ENCODE results near the gene FOXA1. TPM values are rescaled to one million over a fixed set of nuclear protein-coding genes. Genes with fewer than 3 reads are reported as not detected.
A peak's percentile ranks its signal among the peaks of the same experiment; 100 is the strongest.

The FOXA1 gene
- total RNA-seq, 1 experiment from 2014 or later, result 212 TPM

GRCh38 chr14:37588956-37589714 lies 5.9 kb downstream of the FOXA1 start:
- CTCF ChIA-PET, result interaction anchor here (0.6 to 0.7 kb wide), 3 partner anchors 16 to 250 kb away, joined by 3 to 4 read pairs (median 4); no protein-coding TSS in a partner anchor
- DNase-seq (peak; percentile 54), ATAC-seq (no peak)
- peak overlapping the region; percentile 99 for H3K9ac ChIP-seq (ENCODE audit: low read length)
- BruUV-seq (replicated peaks), result TSS peak; percentile 9
- peaks cover 38% of the 10 kb centered on the region for H3K4me1 ChIP-seq (ENCODE audit: insufficient read depth, low read length)
- intact Hi-C loops (cut with micrococcal nuclease), result loop anchor here (10.0 kb wide), 1 partner anchor 414 kb away; the partner anchor contains the start of gene SLC25A21
- no peak overlapping the region for H2AFZ ChIP-seq (ENCODE audit: low read length)
- H3K27me3 ChIP-seq (ENCODE audit: low read length), result no peaks in the 10 kb centered on the region
- H3K79me2 ChIP-seq (ENCODE audit: low read length), result peaks cover 95% of the 10 kb centered on the region
- H3K4me2 ChIP-seq (ENCODE audit: low read length), result peak overlapping the region; percentile 89
- H3K27ac ChIP-seq (ENCODE audit: low read length), result peak overlapping the region; percentile 99
- H4K20me1 ChIP-seq (ENCODE audit: low read length), result peaks cover 27% of the 10 kb centered on the region
- peak overlapping the region; percentile 96 for H3K4me3 ChIP-seq (ENCODE audit: low read length)
- POLR2A ChIA-PET (ENCODE audit: unreplicated experiment), result interaction anchor here (0.6 to 1.7 kb wide), 7 partner anchors 39 to 387 kb away, joined by 3 to 15 read pairs (median 3); no protein-coding TSS in a partner anchor
- no peaks in the 10 kb centered on the region for H3K9me3 ChIP-seq (ENCODE audit: low read length)
- peaks cover 53% of the 10 kb centered on the region for H3K36me3 ChIP-seq (ENCODE audit: low read depth, low read length)
- no peaks in the 10 kb centered on the region for H3K9me2 ChIP-seq (replicated peaks; ENCODE audit: low read length)
- TF ChIP-seq EZH2 (IDR thresholded peaks at IDR 0.05; ENCODE audit: low read length, unreplicated experiment), result no peak
- no peak for TF ChIP-seq EZH2phosphoT487 (IDR thresholded peaks at IDR 0.05; ENCODE audit: borderline replicate concordance, low read length)
- TF ChIP-seq CTCF (conservative IDR thresholded peaks at IDR 0.05; ENCODE audit: low read depth, low read length), result no peak
- no peaks in the 10 kb centered on the region for H3F3A ChIP-seq (ENCODE audit: low read length, unreplicated experiment)

- Histone ChIP-seq H3K9ac (ENCODE audit: low read length) (peak overlapping the region; percentile 99), H4K20me1 (ENCODE audit: low read length) (peaks cover 22% of the 10 kb centered on the region), H3K27ac (ENCODE audit: low read length) (peak overlapping the region; percentile 99), H3K9me2 (replicated peaks; ENCODE audit: low read length) (no peaks in the 10 kb centered on the region), H3F3A (ENCODE audit: low read length, unreplicated experiment) (no peaks in the 10 kb centered on the region), H3K4me3 (ENCODE audit: low read length) (peak overlapping the region; percentile 96), H3K27me3 (ENCODE audit: low read length) (no peaks in the 10 kb centered on the region), H3K4me2 (ENCODE audit: low read length) (peak overlapping the region; percentile 89), H3K4me1 (ENCODE audit: insufficient read depth, low read length) (peaks cover 41% of the 10 kb centered on the region), H3K9me3 (ENCODE audit: low read length) (no peaks in the 10 kb centered on the region), H3K36me3 (ENCODE audit: low read depth, low read length) (peaks cover 48% of the 10 kb centered on the region), H3K79me2 (ENCODE audit: low read length) (peaks cover 92% of the 10 kb centered on the region), H2AFZ (ENCODE audit: low read length) (no peak overlapping the region)
- ATAC-seq (peak; percentile 2), DNase-seq (peak; percentile 72)
- no TSS peak for BruUV-seq (replicated peaks)
- TF ChIP-seq EZH2phosphoT487 (IDR thresholded peaks at IDR 0.05; ENCODE audit: borderline replicate concordance, low read length) (no peak), EZH2 (IDR thresholded peaks at IDR 0.05; ENCODE audit: low read length, unreplicated experiment) (no peak), CTCF (conservative IDR thresholded peaks at IDR 0.05; ENCODE audit: low read depth, low read length) (no peak)
- ChIA-PET POLR2A (ENCODE audit: unreplicated experiment) (interaction anchor here (0.6 to 1.7 kb wide), 5 partner anchors 38 to 331 kb away, joined by 3 to 4 read pairs (median 3); no protein-coding TSS in a partner anchor), CTCF (interaction anchor here (0.6 to 0.7 kb wide), 3 partner anchors 15 to 250 kb away, joined by 3 to 4 read pairs (median 4); no protein-coding TSS in a partner anchor)
- intact Hi-C loops (cut with micrococcal nuclease), result loop anchor here (10.0 kb wide), 1 partner anchor 414 kb away; the partner anchor contains the start of gene SLC25A21
Observed at GRCh38 chr14:37588667-37588955, 6.4 kb downstream of the FOXA1 start.
